ENCODE data around the gene SLC2A1. TPM values are rescaled to one million over a fixed set of nuclear protein-coding genes. Genes with fewer than 3 reads are reported as not detected.

Gene SLC2A1
- total RNA-seq, 1 experiment from 2014 or later: 245 TPM

DNA sequence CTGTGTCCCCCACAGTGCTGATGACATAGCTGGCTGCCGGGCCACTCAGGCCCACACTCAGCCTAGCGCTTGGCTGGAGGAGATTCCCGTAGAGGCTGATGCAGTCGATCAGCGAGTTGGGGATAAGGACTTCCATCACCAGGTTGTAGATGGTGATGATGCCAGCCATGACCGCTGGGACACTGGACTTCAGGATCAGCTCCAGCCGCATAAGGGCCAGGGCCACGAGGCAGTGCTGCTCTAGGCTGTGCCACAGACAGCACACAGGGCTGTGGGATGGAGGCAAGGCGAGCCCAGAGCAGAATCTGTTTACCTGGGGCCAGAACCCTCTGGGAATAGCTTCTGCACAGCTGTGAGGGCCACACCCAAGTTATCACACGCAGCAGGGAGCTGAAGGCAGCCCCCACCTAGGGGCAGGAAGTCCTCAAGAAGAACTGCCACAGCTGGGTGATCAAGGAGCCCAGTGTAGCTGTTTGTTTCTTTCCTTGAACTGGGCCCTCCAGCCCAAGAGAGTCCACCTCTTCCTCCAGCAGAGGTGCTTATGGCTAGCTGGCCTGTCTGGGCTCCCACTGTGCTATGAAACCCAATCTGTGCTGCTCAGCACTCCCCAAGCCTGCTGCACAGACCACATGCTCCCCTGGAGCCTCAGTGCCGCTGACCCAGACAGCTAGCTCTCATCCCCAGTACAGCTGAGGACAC, 6.2 kb downstream of the SLC2A1 start:
- no peak for TF ChIP-seq EZH2 (IDR thresholded peaks at IDR 0.05; ENCODE audit: low read length, unreplicated experiment)
- TF ChIP-seq, protein P1, sequence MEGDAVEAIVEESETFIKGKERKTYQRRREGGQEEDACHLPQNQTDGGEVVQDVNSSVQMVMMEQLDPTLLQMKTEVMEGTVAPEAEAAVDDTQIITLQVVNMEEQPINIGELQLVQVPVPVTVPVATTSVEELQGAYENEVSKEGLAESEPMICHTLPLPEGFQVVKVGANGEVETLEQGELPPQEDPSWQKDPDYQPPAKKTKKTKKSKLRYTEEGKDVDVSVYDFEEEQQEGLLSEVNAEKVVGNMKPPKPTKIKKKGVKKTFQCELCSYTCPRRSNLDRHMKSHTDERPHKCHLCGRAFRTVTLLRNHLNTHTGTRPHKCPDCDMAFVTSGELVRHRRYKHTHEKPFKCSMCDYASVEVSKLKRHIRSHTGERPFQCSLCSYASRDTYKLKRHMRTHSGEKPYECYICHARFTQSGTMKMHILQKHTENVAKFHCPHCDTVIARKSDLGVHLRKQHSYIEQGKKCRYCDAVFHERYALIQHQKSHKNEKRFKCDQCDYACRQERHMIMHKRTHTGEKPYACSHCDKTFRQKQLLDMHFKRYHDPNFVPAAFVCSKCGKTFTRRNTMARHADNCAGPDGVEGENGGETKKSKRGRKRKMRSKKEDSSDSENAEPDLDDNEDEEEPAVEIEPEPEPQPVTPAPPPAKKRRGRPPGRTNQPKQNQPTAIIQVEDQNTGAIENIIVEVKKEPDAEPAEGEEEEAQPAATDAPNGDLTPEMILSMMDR (conservative IDR thresholded peaks at IDR 0.05; ENCODE audit: low read depth, low read length): no peak
- no peak for TF ChIP-seq EZH2phosphoT487 (IDR thresholded peaks at IDR 0.05; ENCODE audit: borderline replicate concordance, low read length)
- DNase-seq: no peak
- no peak overlapping the region for H3K4me3 ChIP-seq (ENCODE audit: low read length)
- ATAC-seq: no peak; the same call in 1 of the 2 replicates
- H3K79me2 ChIP-seq (ENCODE audit: low read length): peaks cover 100% of the 10 kb centered on the region
- intact Hi-C loops (cut with micrococcal nuclease): no loop called here
- no peak overlapping the region for H3K9ac ChIP-seq (ENCODE audit: low read length)
- peaks cover 56% of the 10 kb centered on the region for H3K36me3 ChIP-seq (ENCODE audit: low read depth, low read length)
- H3K27me3 ChIP-seq (ENCODE audit: low read length): no peaks in the 10 kb centered on the region
- BruUV-seq (replicated peaks): no TSS peak
- no peaks in the 10 kb centered on the region for H3K9me2 ChIP-seq (replicated peaks; ENCODE audit: low read length)
- ChIA-PET POLR2A (ENCODE audit: unreplicated experiment) (no interaction called here), CTCF (interaction anchor here (0.6 kb wide), 1 partner anchor 121 kb away, joined by 6 read pairs; no protein-coding TSS in a partner anchor)
- H3K4me1 ChIP-seq (ENCODE audit: insufficient read depth, low read length): peaks cover 68% of the 10 kb centered on the region
- H3K4me2 ChIP-seq (ENCODE audit: low read length): no peak overlapping the region
- H3K27ac ChIP-seq (ENCODE audit: low read length): no peak overlapping the region
- no peaks in the 10 kb centered on the region for H3K9me3 ChIP-seq (ENCODE audit: low read length)
- peaks cover 60% of the 10 kb centered on the region for H4K20me1 ChIP-seq (ENCODE audit: low read length)
- H2AFZ ChIP-seq (ENCODE audit: low read length): no peak overlapping the region
- H3F3A ChIP-seq (ENCODE audit: low read length, unreplicated experiment): no peaks in the 10 kb centered on the region

DNA sequence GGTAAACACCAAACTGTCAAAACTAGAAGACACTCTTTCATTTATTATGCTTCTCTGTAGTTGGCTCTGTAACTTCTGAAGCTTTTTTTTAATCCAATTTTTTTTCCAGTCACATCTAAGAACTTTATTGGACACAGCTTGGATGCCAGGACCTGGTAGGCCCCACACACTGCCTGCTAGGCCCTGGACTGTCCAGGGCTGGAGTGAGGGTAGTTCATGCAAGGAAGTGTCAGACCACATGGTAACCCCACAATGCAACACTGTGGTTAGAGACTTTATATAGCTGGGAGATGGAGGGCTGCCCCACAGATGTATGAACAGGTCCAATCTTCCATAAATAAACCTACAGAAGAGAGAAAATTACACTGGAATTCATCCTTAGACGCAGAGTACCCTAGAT, 7.1 kb downstream of the SLC2A1 start:
- no peaks in the 10 kb centered on the region for H3K9me3 ChIP-seq (ENCODE audit: low read length)
- no peak overlapping the region for H3K4me2 ChIP-seq (ENCODE audit: low read length)
- H3K9ac ChIP-seq (ENCODE audit: low read length): no peak overlapping the region
- H3K27ac ChIP-seq (ENCODE audit: low read length): no peak overlapping the region
- peaks cover 54% of the 10 kb centered on the region for H3K36me3 ChIP-seq (ENCODE audit: low read depth, low read length)
- H4K20me1 ChIP-seq (ENCODE audit: low read length): peaks cover 51% of the 10 kb centered on the region
- ChIA-PET CTCF (no interaction called here), POLR2A (ENCODE audit: unreplicated experiment) (no interaction called here)
- no peaks in the 10 kb centered on the region for H3K9me2 ChIP-seq (replicated peaks; ENCODE audit: low read length)
- intact Hi-C loops (cut with micrococcal nuclease): no loop called here
- no peaks in the 10 kb centered on the region for H3K27me3 ChIP-seq (ENCODE audit: low read length)
- H3K79me2 ChIP-seq (ENCODE audit: low read length): peaks cover 100% of the 10 kb centered on the region
- H3K4me3 ChIP-seq (ENCODE audit: low read length): no peak overlapping the region
- BruUV-seq (replicated peaks): no TSS peak
- H3K4me1 ChIP-seq (ENCODE audit: insufficient read depth, low read length): peaks cover 71% of the 10 kb centered on the region
- ATAC-seq (no peak), DNase-seq (no peak)
- TF ChIP-seq EZH2 (IDR thresholded peaks at IDR 0.05; ENCODE audit: low read length, unreplicated experiment): no peak
- no peak for TF ChIP-seq EZH2phosphoT487 (IDR thresholded peaks at IDR 0.05; ENCODE audit: borderline replicate concordance, low read length)
- TF ChIP-seq, protein P1 (conservative IDR thresholded peaks at IDR 0.05; ENCODE audit: low read depth, low read length): no peak
- no peaks in the 10 kb centered on the region for H3F3A ChIP-seq (ENCODE audit: low read length, unreplicated experiment)
- no peak overlapping the region for H2AFZ ChIP-seq (ENCODE audit: low read length)

DNA sequence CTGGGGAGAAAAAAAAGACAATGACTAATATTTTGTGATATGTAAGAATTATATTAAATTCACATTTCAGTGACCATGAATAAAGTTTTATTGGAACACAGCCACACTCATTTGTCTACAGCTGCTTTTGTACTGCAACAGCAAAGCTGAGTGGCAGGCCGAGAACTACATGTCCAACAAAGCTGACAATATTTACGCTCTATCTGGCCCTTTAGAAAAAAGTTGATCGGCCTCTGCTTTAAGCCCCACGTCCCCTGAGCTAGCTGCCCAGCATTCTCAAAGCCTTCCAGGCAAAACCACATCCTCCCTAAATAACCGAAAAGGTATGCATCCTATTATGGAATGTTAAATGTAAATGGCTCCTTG, 8.6 kb downstream of the SLC2A1 start:
- no peaks in the 10 kb centered on the region for H3F3A ChIP-seq (ENCODE audit: low read length, unreplicated experiment)
- ChIA-PET CTCF (no interaction called here), POLR2A (ENCODE audit: unreplicated experiment) (no interaction called here)
- DNase-seq (peak; percentile 79), ATAC-seq (peak; percentile 48)
- peaks cover 39% of the 10 kb centered on the region for H4K20me1 ChIP-seq (ENCODE audit: low read length)
- no peaks in the 10 kb centered on the region for H3K9me2 ChIP-seq (replicated peaks; ENCODE audit: low read length)
- H3K27me3 ChIP-seq (ENCODE audit: low read length): no peaks in the 10 kb centered on the region
- intact Hi-C loops (cut with micrococcal nuclease): no loop called here
- no TSS peak for BruUV-seq (replicated peaks)
- peaks cover 100% of the 10 kb centered on the region for H3K79me2 ChIP-seq (ENCODE audit: low read length)
- peak overlapping the region; percentile 36 for H3K27ac ChIP-seq (ENCODE audit: low read length)
- H3K9ac ChIP-seq (ENCODE audit: low read length): no peak overlapping the region
- peaks cover 50% of the 10 kb centered on the region for H3K36me3 ChIP-seq (ENCODE audit: low read depth, low read length)
- peaks cover 74% of the 10 kb centered on the region for H3K4me1 ChIP-seq (ENCODE audit: insufficient read depth, low read length)
- H3K4me3 ChIP-seq (ENCODE audit: low read length): no peak overlapping the region
- peak overlapping the region; percentile 62 for H3K4me2 ChIP-seq (ENCODE audit: low read length)
- TF ChIP-seq EZH2 (IDR thresholded peaks at IDR 0.05; ENCODE audit: low read length, unreplicated experiment): no peak
- TF ChIP-seq, protein P1 (conservative IDR thresholded peaks at IDR 0.05; ENCODE audit: low read depth, low read length): no peak
- TF ChIP-seq EZH2phosphoT487 (IDR thresholded peaks at IDR 0.05; ENCODE audit: borderline replicate concordance, low read length): no peak
- H2AFZ ChIP-seq (ENCODE audit: low read length): no peak overlapping the region
- no peaks in the 10 kb centered on the region for H3K9me3 ChIP-seq (ENCODE audit: low read length)
